ENCODE data around the gene TADA3.

- no peak for TF ChIP-seq POLR2AphosphoS5 (IDR thresholded peaks at IDR 0.05; ENCODE audit: insufficient read depth in 1 of 2, low read depth in 1 of 2)
- TF ChIP-seq CTCF (IDR thresholded peaks at IDR 0.05) = no peak
- TF ChIP-seq POLR2A (IDR thresholded peaks at IDR 0.05) = no peak
Measured at GRCh38 chr3:9782770-9783169, 9.5 kb downstream of the TADA3 start.

All from vagina (tissue), 2 donors.